Subcutaneous preadipocyte (primary cell): Measurements from ENCODE around the gene UGT1A6. TPM values are rescaled to one million over a fixed set of nuclear protein-coding genes. Genes with fewer than 3 reads are reported as not detected.

Source experiments
- total RNA-seq: library from RNA; depleted of rRNA; stranded (reverse); fragments of >200 nt; gene quantifications from 2 replicates; pipeline ENCODE4 v1.2.3, GENCODE V29; 2012

UGT1A6 gene
- total RNA-seq = not detected in 2 replicates

GRCh38 chr2:233692648-233693047 lies at the start of gene UGT1A6:
TSS of gene UGT1A6 (plus strand) at chr2:233692890. CDS start at chr2:233693005, 115 bp downstream.

DNA sequence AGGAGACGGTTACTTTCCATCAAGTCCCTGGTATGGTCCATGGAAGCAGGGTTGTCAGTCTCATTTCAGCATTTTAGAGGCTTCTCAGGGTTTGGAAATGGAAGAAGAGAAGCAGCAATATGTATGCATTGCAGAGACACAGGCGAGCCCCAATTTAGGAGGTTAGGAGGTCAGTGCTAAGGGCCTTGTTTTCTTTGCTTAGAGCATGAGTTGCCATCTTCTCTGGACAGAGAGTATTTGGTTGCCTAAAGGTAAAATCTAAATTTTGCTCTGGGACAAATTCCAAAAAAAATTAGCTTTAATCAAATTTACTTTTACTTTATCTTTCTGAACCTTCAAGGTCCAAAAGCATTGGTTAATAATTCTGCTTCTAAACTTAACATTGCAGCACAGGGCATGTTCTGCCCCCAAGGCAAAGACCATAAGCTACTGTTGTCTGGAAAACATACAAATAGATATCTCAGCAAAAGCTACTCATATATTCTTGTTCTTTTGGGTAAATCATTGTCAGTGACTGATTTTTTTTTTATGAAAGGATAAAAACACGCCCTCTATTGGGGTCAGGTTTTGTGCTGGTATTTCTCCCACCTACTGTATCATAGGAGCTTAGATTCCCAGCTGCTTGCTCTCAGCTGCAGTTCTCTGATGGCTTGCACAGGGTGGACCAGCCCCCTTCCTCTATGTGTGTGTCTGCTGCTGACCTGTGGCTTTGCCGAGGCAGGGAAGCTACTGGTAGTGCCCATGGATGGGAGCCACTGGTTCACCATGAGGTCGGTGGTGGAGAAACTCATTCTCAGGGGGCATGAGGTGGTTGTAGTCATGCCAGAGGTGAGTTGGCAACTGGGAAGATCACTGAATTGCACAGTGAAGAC lies 21.2 kb upstream of the UGT1A6 start, which contains the start of gene UGT1A9:
TSS of gene UGT1A9 (plus strand) at position 609 of the 872 bp plus-strand sequence. CDS start at position 646, 37 bp downstream.

DNA sequence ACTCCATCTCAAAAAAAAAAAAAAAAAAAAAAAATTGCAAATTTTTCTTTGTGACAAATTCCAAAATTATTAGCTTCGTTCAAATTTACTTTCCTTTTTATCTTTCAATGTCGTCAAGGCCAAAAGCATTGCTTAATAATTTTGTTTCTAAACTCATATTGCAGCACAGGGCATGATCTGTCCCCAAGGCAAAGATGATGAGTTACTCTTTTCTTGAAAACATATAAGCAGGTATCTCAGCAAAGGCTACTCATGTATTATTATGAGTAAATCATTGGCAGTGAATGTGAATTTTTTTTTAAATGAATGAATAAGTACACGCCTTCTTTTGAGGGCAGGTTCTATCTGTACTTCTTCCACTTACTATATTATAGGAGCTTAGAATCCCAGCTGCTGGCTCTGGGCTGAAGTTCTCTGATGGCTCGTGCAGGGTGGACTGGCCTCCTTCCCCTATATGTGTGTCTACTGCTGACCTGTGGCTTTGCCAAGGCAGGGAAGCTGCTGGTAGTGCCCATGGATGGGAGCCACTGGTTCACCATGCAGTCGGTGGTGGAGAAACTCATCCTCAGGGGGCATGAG lies 11.1 kb upstream of the UGT1A6 start, which contains the start of gene UGT1A7:
TSS of gene UGT1A7 (plus strand) at position 381 of the 579 bp plus-strand sequence. CDS start at position 418, 37 bp downstream.

DNA sequence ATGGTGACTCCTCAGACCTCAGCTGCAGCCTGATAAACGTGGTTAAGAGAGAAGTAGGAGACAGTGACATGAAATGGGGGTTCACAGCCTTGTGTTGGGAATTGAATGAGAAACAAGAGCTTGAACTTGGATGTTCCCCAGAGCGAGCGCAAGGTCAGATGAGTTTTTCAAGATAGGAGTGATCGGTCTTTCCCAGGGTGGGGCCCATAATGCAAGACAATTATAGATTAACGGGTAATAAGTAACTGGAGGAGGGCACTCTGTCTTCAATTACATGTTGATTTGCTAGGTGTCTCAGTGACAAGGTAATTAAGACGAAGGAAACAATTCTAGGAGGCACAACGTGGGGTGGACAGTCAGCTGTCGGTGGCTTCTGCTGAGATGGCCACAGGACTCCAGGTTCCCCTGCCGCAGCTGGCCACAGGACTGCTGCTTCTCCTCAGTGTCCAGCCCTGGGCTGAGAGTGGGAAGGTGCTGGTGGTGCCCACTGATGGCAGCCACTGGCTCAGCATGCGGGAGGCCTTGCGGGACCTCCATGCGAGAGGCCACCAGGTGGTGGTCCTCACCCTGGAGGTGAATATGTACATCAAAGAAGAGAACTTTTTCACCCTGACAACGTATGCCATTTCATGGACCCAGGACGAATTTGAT lies 20.0 kb downstream of the UGT1A6 start, which contains the start of gene UGT1A5:
TSS of gene UGT1A5 (plus strand) at position 297 of the 651 bp plus-strand sequence. CDS start at position 382, 85 bp downstream.

GRCh38 chr2:233718552-233718951 lies 25.9 kb downstream of the UGT1A6 start, which contains the start of gene UGT1A4:
TSS of gene UGT1A4 (plus strand) at chr2:233718736. CDS start at chr2:233718821, 85 bp downstream.

DNA sequence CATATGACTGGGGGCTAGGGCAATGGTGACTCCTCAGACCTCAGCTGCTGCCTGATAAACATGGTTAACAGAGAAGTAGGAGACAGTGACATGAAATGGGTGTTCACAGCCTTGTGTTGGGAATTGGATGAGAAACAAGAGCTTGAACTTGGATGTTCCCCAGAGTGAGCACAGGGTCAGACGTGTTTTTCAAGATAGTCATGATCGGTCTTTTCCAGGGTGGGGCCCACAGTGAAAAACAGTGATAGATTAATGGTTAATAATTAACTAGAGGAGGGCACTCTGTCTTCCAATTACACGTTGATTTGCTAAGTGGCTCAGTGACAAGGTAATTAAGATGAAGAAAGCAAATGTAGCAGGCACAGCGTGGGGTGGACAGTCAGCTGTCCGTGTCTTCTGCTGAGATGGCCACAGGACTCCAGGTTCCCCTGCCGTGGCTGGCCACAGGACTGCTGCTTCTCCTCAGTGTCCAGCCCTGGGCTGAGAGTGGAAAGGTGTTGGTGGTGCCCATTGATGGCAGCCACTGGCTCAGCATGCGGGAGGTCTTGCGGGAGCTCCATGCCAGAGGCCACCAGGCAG lies 36.1 kb downstream of the UGT1A6 start, which contains the start of gene UGT1A3:
TSS of gene UGT1A3 (plus strand) at position 320 of the 579 bp plus-strand sequence. CDS start at position 405, 85 bp downstream.

DNA sequence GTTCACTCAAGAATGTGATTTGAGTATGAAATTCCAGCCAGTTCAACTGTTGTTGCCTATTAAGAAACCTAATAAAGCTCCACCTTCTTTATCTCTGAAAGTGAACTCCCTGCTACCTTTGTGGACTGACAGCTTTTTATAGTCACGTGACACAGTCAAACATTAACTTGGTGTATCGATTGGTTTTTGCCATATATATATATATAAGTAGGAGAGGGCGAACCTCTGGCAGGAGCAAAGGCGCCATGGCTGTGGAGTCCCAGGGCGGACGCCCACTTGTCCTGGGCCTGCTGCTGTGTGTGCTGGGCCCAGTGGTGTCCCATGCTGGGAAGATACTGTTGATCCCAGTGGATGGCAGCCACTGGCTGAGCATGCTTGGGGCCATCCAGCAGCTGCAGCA lies 67.4 kb downstream of the UGT1A6 start, which contains the start of gene UGT1A1:
TSS of gene UGT1A1 (plus strand) at position 228 of the 400 bp plus-strand sequence. CDS start at position 246, 18 bp downstream.

GRCh38 chr2:233778030-233778429 lies 85.3 kb downstream of the UGT1A6 start, which contains the start of gene MROH2A:
TSS of gene MROH2A (plus strand) at chr2:233778330. CDS start at chr2:233779359, 1,029 bp downstream.

Other genes with a start within 250 kb of the UGT1A6 start
- 22.0 and 28.2 TPM in 2 replicates for gene USP40, start 126.1 kb upstream of the UGT1A6 start, total RNA-seq
- gene UGT1A8, start 75.3 kb upstream of the UGT1A6 start, total RNA-seq = not detected in 2 replicates
- gene UGT1A10, start 56.4 kb upstream of the UGT1A6 start, total RNA-seq = not detected in 2 replicates
- not detected in 2 replicates for gene UGT1A9, start 21.0 kb upstream of the UGT1A6 start, total RNA-seq
- gene UGT1A7, start 11.0 kb upstream of the UGT1A6 start, total RNA-seq = not detected in 2 replicates
- gene UGT1A5, start 20.0 kb downstream of the UGT1A6 start, total RNA-seq = not detected in 2 replicates
- not detected in 2 replicates for gene UGT1A4, start 25.8 kb downstream of the UGT1A6 start, total RNA-seq
- not detected in 2 replicates for gene UGT1A3, start 36.2 kb downstream of the UGT1A6 start, total RNA-seq
- not detected in 2 replicates for gene UGT1A1, start 67.4 kb downstream of the UGT1A6 start, total RNA-seq
- not detected in 2 replicates for gene MROH2A, start 85.4 kb downstream of the UGT1A6 start, total RNA-seq
- gene HJURP, start 161.6 kb downstream of the UGT1A6 start, total RNA-seq = 15.1 and 34.6 TPM in 2 replicates
- 0.20 and 0.73 TPM in 2 replicates for gene TRPM8, start 224.5 kb downstream of the UGT1A6 start, total RNA-seq